Measurements from ENCODE around the gene NRG2.

The NRG2 gene

GRCh38 chr5:139836469-139837208 is 206.5 kb downstream of the NRG2 start:
- DNase-seq (ENCODE audit: low read depth), result no peak

GRCh38 chr5:139835656-139836055 is 207.4 kb downstream of the NRG2 start:
- DNase-seq (ENCODE audit: low read depth), result no peak

DNA sequence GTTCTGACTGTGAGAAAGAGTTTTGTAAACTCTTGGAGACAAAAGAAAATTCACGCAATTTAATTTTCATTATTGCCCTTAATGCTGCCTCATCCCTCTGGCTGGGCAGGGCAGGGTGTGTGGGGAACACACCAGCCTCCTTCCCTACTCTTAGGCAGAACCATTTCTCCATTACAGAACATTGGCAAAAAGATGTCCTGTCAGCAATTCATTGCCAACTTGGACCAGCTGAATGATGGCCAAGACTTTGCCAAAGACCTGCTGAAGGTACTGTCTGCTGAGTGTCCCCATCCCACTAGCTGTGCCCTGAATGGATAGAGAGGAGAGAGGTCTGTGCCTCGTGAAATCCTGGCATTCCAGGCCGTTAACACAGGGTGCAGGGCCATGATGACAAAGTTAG is 209.6 kb downstream of the NRG2 start:
- DNase-seq (ENCODE audit: low read depth), result no peak

DNA sequence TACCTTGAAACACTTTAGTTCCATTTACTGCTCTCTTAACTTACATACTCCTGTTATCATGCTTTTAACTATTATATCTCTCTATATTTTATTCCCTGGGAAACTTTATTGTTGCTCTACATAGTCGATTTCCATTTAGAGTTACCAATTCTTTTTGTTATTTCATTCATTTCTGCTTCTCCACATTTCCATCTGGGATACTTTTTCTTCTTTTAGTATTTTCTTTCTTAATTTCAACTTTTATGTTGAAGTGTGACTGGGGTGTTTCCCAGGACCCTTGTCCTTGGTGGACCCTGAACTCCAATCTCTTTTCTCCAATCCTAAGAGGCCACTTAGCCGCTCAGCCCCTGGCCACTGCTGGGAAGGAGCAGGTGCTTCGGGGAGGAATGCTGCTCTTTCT is 211.5 kb downstream of the NRG2 start:
- DNase-seq (ENCODE audit: low read depth), result no peak

DNA sequence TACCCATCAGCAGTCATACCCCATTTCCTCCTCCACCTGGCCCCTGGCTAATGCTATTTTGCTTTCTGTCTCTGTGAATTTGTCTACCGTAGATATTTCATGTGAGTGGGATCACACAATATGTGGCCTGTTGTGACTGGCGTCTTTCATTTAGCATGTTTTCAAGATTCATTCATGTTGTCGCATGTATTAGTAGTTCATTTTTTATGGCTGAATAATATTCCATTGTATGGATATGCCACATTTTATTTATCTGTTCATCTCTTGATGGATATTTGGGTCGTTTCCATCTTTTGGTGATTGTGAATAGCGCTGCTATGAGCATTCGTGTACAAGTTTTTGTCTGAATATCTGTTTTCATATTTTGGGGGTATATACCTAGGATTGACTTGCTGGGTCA is 213.6 kb downstream of the NRG2 start:
- DNase-seq (ENCODE audit: low read depth), result no peak

GRCh38 chr5:139828207-139828895 is 214.7 kb downstream of the NRG2 start:
- DNase-seq (ENCODE audit: low read depth), result no peak

- DNase-seq (ENCODE audit: low read depth), result no peak
These were observed 217.4 kb downstream of the NRG2 start for GRCh38 chr5:139825690-139826089.

GRCh38 chr5:139823757-139824355 is 219.2 kb downstream of the NRG2 start:
- DNase-seq (ENCODE audit: low read depth), result no peak

DNA sequence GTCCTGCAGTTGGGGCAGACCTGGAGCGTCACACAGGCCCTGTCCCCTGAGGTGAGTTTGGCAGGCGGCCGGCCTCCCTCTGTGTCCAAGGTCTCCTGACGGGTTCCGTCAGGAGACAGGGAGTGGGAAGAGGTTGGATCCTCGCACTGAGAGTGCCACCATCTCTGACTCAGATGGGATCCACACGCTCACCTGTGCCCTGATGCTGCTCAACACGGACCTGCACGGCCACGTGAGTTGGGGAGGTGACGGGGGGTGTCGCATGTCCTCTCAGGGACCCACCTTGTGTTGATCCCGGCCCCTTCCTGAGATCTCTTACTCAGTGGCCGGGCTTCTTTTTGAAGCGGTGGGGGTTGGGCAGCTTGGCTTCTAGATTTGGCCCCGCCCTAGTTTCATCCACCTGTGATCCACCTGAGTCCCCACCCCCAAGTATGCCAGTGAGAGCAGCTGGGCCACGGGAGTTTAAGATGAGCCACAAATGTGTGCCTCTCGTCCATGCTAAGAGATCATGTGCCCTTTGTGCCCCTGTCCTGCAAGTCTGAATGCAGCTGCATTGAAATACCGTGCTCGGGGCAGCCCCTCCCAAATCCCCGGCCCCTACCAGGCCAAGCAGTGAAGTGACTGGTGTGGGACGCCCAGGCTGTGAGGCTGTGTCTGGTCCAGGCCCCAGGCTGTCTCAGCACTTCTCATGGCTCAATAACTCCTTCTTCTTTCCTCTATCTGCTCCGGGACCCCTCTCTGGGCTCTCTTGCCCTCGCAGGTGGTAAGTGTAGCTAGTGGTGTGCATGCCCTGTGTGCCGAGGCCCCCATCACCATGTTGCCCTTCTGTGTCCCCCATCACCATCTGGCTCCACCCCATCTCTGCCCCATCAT is 220.3 kb downstream of the NRG2 start:
- DNase-seq (ENCODE audit: low read depth), result no peak

DNA sequence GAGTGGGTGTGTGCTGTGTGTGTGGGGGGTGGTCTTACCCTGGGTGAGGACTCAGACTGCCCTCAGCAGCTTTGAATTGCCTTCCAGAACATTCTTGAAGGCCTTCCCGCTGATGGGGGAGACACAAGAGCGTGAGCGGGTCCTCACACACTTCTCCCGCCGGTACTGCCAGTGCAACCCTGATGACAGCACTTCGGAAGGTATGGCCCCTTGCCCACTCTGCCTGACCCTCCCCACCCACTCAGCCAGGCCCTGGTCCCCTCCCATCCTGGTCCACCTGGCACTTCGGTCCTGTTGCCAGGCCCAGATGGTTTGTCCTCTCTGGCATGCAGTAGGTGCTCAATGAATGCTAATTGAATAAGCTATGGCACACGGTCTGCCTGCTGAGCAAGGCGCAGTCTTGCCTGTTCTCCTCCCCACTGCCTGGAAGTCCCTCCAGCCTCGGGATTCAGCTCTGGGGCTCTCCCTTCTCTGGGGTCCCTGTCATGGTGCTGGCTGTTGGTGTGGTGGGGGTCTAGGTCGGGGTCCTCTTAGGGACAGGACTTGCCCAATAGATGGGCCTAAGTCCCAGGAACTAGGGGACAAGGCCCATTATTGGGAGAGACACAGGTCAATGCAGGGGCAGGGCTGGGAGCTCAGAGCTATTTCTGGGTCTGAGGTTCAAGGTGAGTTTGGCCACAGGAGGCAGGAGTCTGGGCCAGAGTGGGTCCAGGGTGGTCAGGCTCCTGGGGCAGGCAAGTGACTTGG is 221.1 kb downstream of the NRG2 start:
- no peak for DNase-seq (ENCODE audit: low read depth)

GRCh38 chr5:139820606-139821005 is 222.5 kb downstream of the NRG2 start:
- no peak for DNase-seq (ENCODE audit: low read depth)

GRCh38 chr5:139820130-139820529 is 223.0 kb downstream of the NRG2 start:
- DNase-seq (ENCODE audit: low read depth), result no peak

- DNase-seq (ENCODE audit: low read depth), result no peak
These were observed 225.1 kb downstream of the NRG2 start for GRCh38 chr5:139817970-139818369.

- DNase-seq (ENCODE audit: low read depth), result no peak
These were observed 225.7 kb downstream of the NRG2 start for GRCh38 chr5:139817362-139817761.

DNA sequence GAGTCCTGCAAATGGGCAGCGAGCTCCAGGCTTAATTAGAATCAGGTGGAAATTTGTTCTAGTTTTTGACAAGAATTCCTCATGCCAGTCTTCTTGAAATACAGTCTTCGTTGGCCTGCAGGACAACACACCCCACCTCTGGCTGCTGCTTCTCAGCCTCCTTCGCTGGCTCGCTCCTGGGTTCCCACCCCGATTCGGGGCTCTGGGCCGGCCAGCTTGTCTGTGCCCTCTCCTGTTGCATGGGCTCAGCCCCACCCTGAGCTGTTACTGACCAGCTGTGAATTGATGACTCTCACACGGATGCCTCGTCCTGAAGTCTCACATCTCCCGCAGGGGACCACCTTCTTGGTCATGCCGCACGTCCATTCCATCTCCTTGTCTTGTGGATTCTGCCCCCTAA is 226.5 kb downstream of the NRG2 start:
- DNase-seq (ENCODE audit: low read depth), result no peak

- DNase-seq (ENCODE audit: low read depth), result no peak
These were observed 228.3 kb downstream of the NRG2 start for GRCh38 chr5:139814704-139815280.

DNA sequence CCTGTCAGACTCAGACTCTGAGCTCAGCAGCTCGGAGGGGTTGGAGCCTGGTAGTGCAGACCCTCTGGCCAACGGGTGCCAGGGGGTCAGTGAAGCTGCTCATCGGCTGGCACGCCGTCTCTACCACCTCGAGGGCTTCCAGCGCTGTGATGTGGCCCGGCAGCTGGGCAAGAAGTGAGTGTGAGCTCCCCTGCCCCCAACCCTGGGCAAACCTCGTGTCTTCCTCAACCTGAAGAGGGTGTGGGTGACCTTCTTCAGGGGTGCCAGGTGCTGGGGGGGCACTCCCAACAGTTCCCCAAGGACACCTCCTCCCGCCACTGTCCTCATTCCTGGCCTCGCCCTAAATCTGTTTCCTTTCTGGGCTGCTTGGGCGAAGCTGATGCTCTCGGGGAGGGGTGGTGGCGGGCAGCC is 228.9 kb downstream of the NRG2 start:
- DNase-seq (ENCODE audit: low read depth), result no peak

DNA sequence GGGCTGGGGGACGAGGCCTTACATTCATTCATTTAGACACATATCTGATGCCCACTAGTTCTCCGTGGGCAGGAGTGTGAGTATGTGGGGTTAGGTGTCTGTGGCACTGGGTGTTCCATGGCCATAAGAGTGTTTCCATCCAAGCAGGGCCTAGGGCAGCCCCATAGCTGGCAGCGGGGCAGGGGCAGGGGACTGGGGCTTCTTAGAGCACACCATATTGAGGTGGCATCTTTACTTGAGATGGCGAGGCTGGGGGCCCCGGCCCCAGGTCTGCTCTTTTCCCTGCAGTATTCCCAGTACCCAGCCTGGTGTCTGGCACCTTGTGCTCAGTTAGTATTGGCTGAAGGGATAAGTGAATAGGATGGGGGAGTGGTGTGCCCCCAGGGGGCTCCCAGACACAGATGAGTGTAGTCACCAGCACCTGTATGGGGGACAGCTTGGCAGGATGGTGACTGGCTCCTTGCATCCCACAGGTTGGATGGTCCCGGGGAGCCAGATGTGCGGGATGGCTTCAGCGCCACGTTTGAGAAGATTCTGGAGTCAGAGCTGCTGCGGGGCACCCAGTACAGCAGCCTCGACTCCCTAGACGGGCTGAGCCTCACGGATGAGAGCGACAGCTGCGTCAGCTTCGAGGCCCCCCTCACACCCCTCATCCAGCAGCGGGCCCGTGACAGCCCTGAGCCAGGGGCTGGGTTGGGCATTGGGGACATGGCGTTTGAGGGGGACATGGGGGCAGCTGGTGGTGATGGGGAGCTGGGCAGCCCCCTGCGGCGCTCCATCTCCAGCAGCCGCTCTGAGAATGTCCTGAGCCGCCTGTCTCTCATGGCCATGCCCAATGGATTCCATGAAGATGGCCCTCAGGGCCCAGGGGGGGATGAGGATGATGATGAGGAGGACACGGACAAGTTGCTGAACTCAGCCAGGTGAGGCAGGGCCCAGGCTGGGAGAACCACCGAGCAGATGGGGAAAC is 230.0 kb downstream of the NRG2 start:
- DNase-seq (ENCODE audit: low read depth), result no peak

DNA sequence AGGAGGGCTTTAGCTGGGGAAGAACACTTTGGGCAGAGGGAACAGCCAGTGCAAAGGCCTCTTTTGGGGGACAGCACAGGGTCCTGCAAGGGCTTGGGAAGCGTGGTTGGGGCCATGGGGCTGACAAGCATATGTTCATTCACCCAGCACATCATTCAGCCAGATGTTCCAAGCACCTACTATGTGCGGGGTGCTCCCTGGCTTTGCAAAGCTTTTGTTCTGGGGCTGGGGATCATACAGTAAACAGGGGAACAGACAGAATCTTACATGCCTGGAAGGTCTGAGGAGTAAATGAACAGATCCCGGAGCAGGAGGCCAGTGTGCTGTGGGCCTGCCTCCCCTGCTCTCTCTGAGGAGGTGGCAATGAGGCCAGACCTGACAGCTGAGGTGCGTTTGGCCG is 230.8 kb downstream of the NRG2 start:
- no peak for DNase-seq (ENCODE audit: low read depth)

DNA sequence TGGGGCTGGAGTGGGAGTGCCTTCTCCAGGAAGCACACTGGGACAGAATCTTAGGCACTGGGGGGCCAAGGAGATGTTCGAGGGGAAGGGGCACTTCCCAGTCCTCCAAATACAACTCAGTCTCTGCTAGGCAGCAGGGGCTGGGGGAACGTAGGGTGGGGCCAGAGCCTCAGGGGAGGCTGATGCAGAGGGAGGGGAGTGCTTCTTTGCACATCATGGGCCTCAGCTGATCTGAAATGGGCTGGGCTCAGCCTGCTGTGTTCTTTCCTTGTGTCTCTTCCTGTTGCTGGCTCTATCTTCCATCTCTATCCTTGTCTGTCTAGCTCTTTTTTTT is 231.9 kb downstream of the NRG2 start:
- no peak for DNase-seq (ENCODE audit: low read depth)

All from CMK (cell line).